Hypothalamus (tissue), 51 donors: ENCODE results near the gene MYO3B.
"Not testable (repeated sequence)": the region's sequence is repeated elsewhere in the genome, so short reads cannot be mapped to it uniquely, and the experiment has no call there.

Source experiments
- DNase-seq, 51 donors: peaks; one replicate each; lab custom pipeline; 2025; lab: John Stamatoyannopoulos, UW

MYO3B gene

GRCh38 chr2:170652637-170653417 lies 474.9 kb downstream of the MYO3B start:
- DNase-seq = no peak

GRCh38 chr2:170656669-170657068 lies 478.7 kb downstream of the MYO3B start:
- DNase-seq = no peak

GRCh38 chr2:170660409-170660808 lies 482.5 kb downstream of the MYO3B start:
- DNase-seq = no peak

GRCh38 chr2:170665743-170666142 lies 487.8 kb downstream of the MYO3B start:
- no peak for DNase-seq

- no peak for DNase-seq
These were observed 492.0 kb downstream of the MYO3B start for GRCh38 chr2:170669909-170670308.

- DNase-seq = no peak
These were observed 492.7 kb downstream of the MYO3B start for GRCh38 chr2:170670651-170671050.

- DNase-seq = no peak
These were observed 493.1 kb downstream of the MYO3B start for GRCh38 chr2:170671079-170671478.

- not testable (repeated sequence) for DNase-seq
These were observed 496.3 kb downstream of the MYO3B start for GRCh38 chr2:170674282-170674681.

GRCh38 chr2:170675701-170676100 lies 497.8 kb downstream of the MYO3B start:
- DNase-seq = no peak

GRCh38 chr2:170679607-170680079 lies 501.7 kb downstream of the MYO3B start:
- DNase-seq = no peak

GRCh38 chr2:170680172-170680941 lies 502.4 kb downstream of the MYO3B start:
- no peak for DNase-seq

GRCh38 chr2:170681311-170681710 lies 503.4 kb downstream of the MYO3B start:
- no peak for DNase-seq

- DNase-seq = no peak
These were observed 507.6 kb downstream of the MYO3B start for GRCh38 chr2:170685591-170685990.

- no peak for DNase-seq
These were observed 511.5 kb downstream of the MYO3B start for GRCh38 chr2:170689481-170689880.

GRCh38 chr2:170690640-170691039 lies 512.7 kb downstream of the MYO3B start:
- no peak for DNase-seq

- no peak for DNase-seq
These were observed 516.4 kb downstream of the MYO3B start for GRCh38 chr2:170694316-170694715.

GRCh38 chr2:170695521-170696410 lies 517.8 kb downstream of the MYO3B start:
- no peak for DNase-seq

GRCh38 chr2:170696948-170697347 lies 519.0 kb downstream of the MYO3B start:
- DNase-seq = no peak

- DNase-seq = no peak
These were observed 523.1 kb downstream of the MYO3B start for GRCh38 chr2:170701011-170701410.

GRCh38 chr2:170703776-170704476 lies 526.0 kb downstream of the MYO3B start:
- DNase-seq = no peak
